Stimulated activated CD4-positive, alpha-beta T cell treated with anti-CD3 and anti-CD28 coated beads, Interleukin-1b, Interleukin-23, amount 100 ng/mL, for 48 hours (primary cell): ENCODE results near the gene CCDC87.

Experiments
- DNase-seq: peaks from one replicate; pipeline ENCODE4 v3.0.0-alpha.2; 2020

The CCDC87 gene

GRCh38 chr11:66570850-66571180 is 22.0 kb downstream of the CCDC87 start:
- no peak for DNase-seq

DNA sequence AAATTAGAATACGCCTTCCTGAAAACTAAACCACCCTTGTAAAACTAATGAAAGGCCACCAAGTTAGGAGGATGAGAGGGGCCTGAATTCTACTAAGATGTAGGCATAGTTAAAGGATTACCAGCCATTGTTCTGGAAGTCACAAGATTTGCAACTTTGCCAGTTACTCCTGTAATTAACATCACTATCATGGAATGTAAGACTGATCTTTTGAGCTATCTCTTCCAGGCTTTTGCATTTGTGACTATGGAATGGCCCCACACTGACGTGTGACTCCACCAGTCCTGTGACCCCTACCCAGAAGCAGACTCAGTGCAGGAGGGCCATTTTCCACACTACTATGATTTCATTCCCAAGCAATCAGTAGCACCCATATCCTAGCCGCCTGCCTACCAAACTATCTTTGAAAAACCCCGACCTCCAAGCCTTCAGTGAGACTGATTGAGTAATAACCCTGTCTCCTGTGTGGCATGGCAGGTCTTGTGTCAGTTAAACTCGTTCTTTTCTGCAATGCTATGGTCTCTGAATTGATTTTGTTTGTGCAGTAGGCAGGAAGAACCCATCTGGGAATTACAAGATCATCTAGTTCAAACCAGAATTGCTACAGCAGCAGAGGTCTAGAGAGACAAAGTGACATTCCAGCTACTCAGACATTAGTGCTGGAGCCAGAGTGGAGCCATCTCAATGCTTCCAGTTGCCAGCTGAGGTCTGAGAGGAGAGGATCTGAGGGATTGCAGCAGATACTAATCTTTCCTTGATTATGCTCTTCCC is 22.6 kb downstream of the CCDC87 start:
- DNase-seq = no peak

DNA sequence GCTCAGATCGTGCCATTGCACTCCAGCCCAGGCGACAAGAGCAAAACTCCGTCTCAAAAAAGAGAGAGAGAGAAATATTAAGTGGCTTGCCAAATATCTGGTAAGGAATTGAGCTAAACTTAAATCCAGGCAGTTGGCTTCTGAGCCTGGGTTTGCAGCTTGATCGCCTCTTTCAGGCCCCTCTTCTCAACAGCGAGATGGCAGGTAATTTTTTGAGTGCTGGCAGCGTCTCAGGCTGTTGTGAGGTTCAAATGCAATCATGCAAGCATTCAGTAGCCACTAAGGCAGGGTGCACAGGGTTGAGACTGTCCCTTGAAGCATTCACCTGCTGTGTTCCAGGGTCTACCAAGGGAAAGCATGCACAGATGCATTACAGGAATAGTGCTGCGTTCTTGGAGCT is 23.8 kb downstream of the CCDC87 start:
- no peak for DNase-seq

GRCh38 chr11:66568124-66568916 is 24.5 kb downstream of the CCDC87 start, which contains the start of gene CTSF:
Gene CTSF (minus strand): TSS chr11:66568606. CDS start chr11:66568486, 120 bp downstream.
- peak; percentile 68 for DNase-seq

DNA sequence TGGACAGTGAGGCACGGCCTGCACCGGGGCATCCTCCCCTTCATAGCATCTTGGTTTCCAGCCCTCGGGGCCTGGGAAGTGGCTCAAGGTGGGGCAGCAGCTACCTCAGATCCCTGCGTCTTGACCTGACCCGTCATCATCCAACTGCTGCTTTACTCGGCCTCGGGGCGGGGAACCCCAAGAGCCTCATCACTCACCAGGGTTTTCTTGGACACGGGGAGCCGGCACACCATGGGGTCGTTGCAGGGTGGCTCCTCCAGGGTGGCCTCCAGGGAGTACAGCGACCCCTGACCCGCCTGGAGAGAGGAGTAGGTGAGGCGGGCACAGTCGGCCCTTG is 25.1 kb downstream of the CCDC87 start:
- no peak for DNase-seq

GRCh38 chr11:66566221-66566620 is 26.6 kb downstream of the CCDC87 start:
- no peak for DNase-seq

- no peak for DNase-seq
Measured at GRCh38 chr11:66564984-66565383, 27.9 kb downstream of the CCDC87 start.

DNA sequence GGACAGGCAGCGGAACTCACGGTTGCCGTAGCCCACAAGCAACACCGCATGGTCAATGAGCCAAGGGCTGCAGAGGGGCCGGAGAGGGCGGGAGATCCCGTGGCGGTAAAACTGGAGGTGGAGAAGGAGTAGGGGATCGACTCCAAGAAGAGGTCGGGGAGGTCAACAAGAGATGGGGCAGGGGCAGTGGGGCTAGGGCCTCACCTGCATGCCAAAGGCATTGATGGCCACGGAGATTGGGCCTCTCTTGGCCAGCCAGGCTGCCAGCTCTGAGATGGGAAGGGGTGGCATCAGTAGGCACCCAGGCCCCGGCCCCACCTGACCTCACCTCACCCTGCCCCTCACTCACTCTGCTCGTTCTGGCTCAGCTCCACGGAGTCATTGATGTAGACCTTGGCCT is 28.3 kb downstream of the CCDC87 start:
- no peak for DNase-seq

- DNase-seq = no peak
Measured at GRCh38 chr11:66563832-66564231, 29.0 kb downstream of the CCDC87 start.

GRCh38 chr11:66562907-66563583 is 29.8 kb downstream of the CCDC87 start:
- no peak for DNase-seq

DNA sequence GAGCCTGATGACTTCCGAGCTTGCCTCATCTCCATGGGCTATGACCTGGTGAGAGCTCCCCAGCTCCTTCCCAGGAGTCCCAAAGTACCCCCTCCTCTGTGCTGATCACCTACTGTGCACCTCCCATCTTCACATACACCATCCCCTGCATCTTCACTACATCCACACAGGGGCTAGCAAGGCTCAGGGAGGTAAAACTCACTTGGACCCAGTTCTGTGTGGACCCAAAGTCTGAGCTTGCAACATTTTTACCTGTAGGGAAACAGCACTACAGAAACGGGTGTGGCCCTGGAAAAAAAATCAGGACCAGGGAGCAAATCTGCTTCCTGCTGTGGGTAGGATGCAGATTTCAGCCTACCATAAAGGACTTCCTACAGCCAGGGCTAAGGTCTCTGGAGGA is 30.6 kb downstream of the CCDC87 start:
- no peak for DNase-seq

DNA sequence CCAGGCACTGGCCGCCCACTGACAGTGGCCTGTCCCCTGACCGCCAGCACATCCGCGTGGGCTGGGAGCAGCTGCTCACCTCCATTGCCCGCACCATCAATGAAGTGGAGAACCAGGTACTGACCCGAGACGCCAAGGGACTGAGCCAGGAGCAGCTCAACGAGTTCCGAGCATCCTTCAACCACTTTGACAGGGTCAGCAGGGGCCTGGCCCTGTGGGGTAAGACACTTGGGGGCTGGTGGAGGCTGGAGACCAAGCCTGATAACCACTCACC is 31.0 kb downstream of the CCDC87 start:
- no peak for DNase-seq

DNA sequence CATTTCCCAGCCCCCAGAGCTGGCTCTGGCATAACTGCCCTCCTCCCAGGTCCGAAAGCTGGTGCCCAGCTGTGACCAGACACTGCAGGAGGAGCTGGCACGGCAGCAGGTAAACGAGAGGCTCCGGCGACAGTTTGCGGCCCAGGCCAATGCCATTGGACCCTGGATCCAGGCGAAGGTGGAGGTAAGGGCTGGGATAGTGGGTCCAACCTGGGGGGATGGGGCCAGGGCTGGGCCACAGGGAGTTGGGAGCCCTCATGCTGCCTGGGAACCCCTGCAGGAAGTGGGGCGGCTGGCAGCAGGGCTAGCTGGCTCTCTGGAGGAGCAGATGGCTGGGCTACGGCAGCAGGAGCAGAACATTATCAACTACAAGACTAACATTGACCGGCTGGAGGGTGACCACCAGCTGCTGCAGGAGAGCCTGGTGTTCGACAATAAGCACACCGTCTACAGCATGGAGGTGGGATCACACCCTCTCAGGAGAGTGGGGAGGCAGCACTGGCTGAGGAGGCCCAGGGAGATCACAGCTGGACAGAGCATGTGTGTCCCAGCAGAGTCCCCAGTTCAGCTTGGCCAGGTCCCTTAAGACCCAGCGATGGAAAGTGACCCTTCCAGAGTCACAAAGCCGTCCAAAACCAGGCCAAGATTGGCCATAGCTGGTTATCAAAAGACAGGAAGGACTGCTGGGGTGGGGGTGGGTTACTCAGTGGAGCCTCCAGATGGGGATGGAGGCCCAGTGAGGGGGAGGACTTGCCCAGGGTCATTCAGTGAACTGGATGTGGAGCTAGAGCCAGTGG is 31.5 kb downstream of the CCDC87 start:
- DNase-seq = no peak

- DNase-seq = no peak
Measured at GRCh38 chr11:66559866-66560676, 32.8 kb downstream of the CCDC87 start.

- peak; percentile 41 for DNase-seq
Measured at GRCh38 chr11:66559142-66559865, 33.6 kb downstream of the CCDC87 start.

DNA sequence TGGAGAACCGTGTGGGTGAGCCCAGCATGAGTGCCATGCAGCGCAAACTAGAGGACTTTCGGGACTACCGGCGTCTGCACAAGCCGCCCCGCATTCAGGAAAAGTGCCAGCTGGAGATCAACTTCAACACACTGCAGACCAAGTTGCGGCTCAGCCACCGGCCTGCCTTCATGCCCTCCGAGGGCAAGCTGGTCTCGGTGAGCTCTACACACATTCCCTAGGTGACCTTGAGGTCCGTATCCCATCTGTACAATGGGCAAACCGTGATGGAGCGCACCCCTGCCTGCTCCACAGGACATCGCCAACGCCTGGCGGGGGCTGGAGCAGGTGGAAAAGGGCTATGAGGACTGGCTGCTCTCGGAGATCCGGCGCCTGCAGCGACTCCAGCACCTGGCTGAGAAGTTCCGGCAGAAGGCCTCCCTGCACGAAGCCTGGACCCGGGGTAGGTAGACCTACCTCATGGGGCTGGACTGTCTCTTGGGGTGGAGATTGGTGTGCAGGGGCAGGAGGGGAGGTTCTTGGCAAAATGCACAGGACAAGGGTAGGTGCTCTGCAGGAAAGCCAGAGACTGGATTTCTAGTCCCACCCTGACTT is 35.0 kb downstream of the CCDC87 start:
- no peak for DNase-seq

GRCh38 chr11:66556086-66556485 is 36.8 kb downstream of the CCDC87 start:
- DNase-seq = no peak

DNA sequence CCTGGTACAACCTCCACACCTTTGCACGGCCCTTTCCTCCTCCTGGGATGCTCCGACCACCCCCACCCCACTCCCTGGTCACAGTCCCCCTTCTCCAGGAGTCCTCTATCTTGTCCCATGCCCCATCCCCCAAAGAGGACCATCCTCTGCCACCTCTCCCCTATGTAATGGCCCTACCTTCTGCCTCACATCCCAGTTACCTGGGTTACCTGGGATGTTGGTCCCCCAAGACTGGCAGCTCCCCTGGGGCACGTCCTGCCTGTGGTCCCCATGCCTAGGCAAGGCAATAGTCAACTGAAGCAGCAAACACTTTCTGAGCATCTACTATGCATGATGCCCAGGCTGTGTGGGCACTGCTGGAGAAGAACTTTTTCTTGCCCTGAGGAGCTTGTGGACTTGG is 37.4 kb downstream of the CCDC87 start:
- no peak for DNase-seq

GRCh38 chr11:66554602-66555001 is 38.3 kb downstream of the CCDC87 start:
- DNase-seq = no peak

- no peak for DNase-seq
Measured at GRCh38 chr11:66550887-66551286, 42.0 kb downstream of the CCDC87 start.

GRCh38 chr11:66549696-66550095 is 43.2 kb downstream of the CCDC87 start:
- no peak for DNase-seq
